ENCODE measurements around the gene CLNS1A.
A peak's percentile ranks its signal among the peaks of the same experiment; 100 is the strongest.
"Not testable (repeated sequence)": the region's sequence is repeated elsewhere in the genome, so short reads cannot be mapped to it uniquely, and the experiment has no call there.

Gene CLNS1A

GRCh38 chr11:77637345-77638165 lies at the start of gene CLNS1A:
TSS of gene CLNS1A (minus strand) at chr11:77637794. CDS start at chr11:77637714, 80 bp downstream.
- peak; percentile 55 to 70 (median 63) for DNase-seq (ENCODE audit: low read depth in 2 of 3, low spot score in 2 of 3)

GRCh38 chr11:77687088-77687487 lies 49.5 kb upstream of the CLNS1A start:
- DNase-seq (ENCODE audit: low read depth in 2 of 3, low spot score in 2 of 3) = no peak

GRCh38 chr11:77677138-77677537 lies 39.5 kb upstream of the CLNS1A start:
- DNase-seq (ENCODE audit: low read depth in 2 of 3, low spot score in 2 of 3) = no peak

- DNase-seq (ENCODE audit: low read depth in 2 of 3, low spot score in 2 of 3) = no peak
Observed at GRCh38 chr11:77672264-77672663, 34.7 kb upstream of the CLNS1A start.

GRCh38 chr11:77669848-77670511 lies 32.4 kb upstream of the CLNS1A start:
- no peak for DNase-seq (ENCODE audit: low read depth in 2 of 3, low spot score in 2 of 3)

- no peak for DNase-seq (ENCODE audit: low read depth in 2 of 3, low spot score in 2 of 3)
Observed at GRCh38 chr11:77668760-77669159, 31.2 kb upstream of the CLNS1A start.

- no peak for DNase-seq (ENCODE audit: low read depth in 2 of 3, low spot score in 2 of 3)
Observed at GRCh38 chr11:77665240-77665965, 27.8 kb upstream of the CLNS1A start.

GRCh38 chr11:77661670-77662069 lies 24.1 kb upstream of the CLNS1A start:
- DNase-seq (ENCODE audit: low read depth in 2 of 3, low spot score in 2 of 3) = no peak

- DNase-seq (ENCODE audit: low read depth in 2 of 3, low spot score in 2 of 3) = no peak
Observed at GRCh38 chr11:77660947-77661346, 23.4 kb upstream of the CLNS1A start.

GRCh38 chr11:77658213-77659013 lies 20.8 kb upstream of the CLNS1A start:
- no peak for DNase-seq (ENCODE audit: low read depth in 2 of 3, low spot score in 2 of 3)

GRCh38 chr11:77656362-77656761 lies 18.8 kb upstream of the CLNS1A start:
- no peak for DNase-seq (ENCODE audit: low read depth in 2 of 3, low spot score in 2 of 3)

- no peak for DNase-seq (ENCODE audit: low read depth in 2 of 3, low spot score in 2 of 3)
Observed at GRCh38 chr11:77654770-77655434, 17.3 kb upstream of the CLNS1A start.

GRCh38 chr11:77650123-77650522 lies 12.5 kb upstream of the CLNS1A start:
- no peak for DNase-seq (ENCODE audit: low read depth in 2 of 3, low spot score in 2 of 3)

- no peak for DNase-seq (ENCODE audit: low read depth in 2 of 3, low spot score in 2 of 3)
Observed at GRCh38 chr11:77647654-77648305, 10.2 kb upstream of the CLNS1A start.

- DNase-seq (ENCODE audit: low read depth in 2 of 3, low spot score in 2 of 3) = no peak
Observed at GRCh38 chr11:77644887-77645286, 7.3 kb upstream of the CLNS1A start.

- no peak for DNase-seq (ENCODE audit: low read depth in 2 of 3, low spot score in 2 of 3)
Observed at GRCh38 chr11:77642228-77642627, 4.6 kb upstream of the CLNS1A start.

- no peak for DNase-seq (ENCODE audit: low read depth in 2 of 3, low spot score in 2 of 3)
Observed at GRCh38 chr11:77636731-77637344, 756 bp downstream of the CLNS1A start.

GRCh38 chr11:77633926-77634325 lies 3.7 kb downstream of the CLNS1A start:
- not testable (repeated sequence) for DNase-seq (ENCODE audit: low read depth in 2 of 3, low spot score in 2 of 3)

GRCh38 chr11:77630157-77630710 lies 7.4 kb downstream of the CLNS1A start:
- no peak for DNase-seq (ENCODE audit: low read depth in 2 of 3, low spot score in 2 of 3)
